Adipocyte (in vitro differentiated cells): Measurements from ENCODE around the gene PTPN21.

Source experiments
- DNase-seq: peaks from one replicate; pipeline ENCODE4 v3.0.0-alpha.2; 2015; ENCODE audit warnings: low read depth
- H3K27me3 ChIP-seq: replicated peaks from 2 replicates; pipeline ENCODE4 v1.7.0; 2013; ENCODE audit warnings: mild to moderate bottlenecking, low read length, moderate library complexity; ENCODE audit not compliant: control insufficient read depth, insufficient read depth
- H3K36me3 ChIP-seq: 2 replicates; pipeline ENCODE4 v1.7.0; 2013; ENCODE audit warnings: low read length, mild to moderate bottlenecking, moderate library complexity; ENCODE audit not compliant: control insufficient read depth, insufficient read depth, severe bottlenecking
- H3K4me1 ChIP-seq: 2 replicates; pipeline ENCODE4 v1.7.0; 2013; ENCODE audit warnings: mild to moderate bottlenecking, low read length, moderate library complexity; ENCODE audit not compliant: control insufficient read depth, insufficient read depth
- H3K4me3 ChIP-seq: 2 replicates; pipeline ENCODE4 v1.7.0; 2013; ENCODE audit warnings: mild to moderate bottlenecking, low read length, moderate library complexity
- H3K9ac ChIP-seq: 2 replicates; pipeline ENCODE4 v1.7.0; 2013; ENCODE audit warnings: mild to moderate bottlenecking, low read length, moderate library complexity
- H3K9me3 ChIP-seq: 2 replicates; pipeline ENCODE4 v1.7.0; 2013; ENCODE audit warnings: mild to moderate bottlenecking, low read length, moderate library complexity; ENCODE audit not compliant: control insufficient read depth

PTPN21 gene

GRCh38 chr14:88481794-88482193, 73.0 kb downstream of the PTPN21 start:
- Histone ChIP-seq H3K36me3 (peaks cover 42% of the 10 kb centered on the region), H3K9me3 (no peaks in the 10 kb centered on the region), H3K9ac (no peak overlapping the region), H3K4me1 (peaks cover 16% of the 10 kb centered on the region), H3K27me3 (no peaks in the 10 kb centered on the region), H3K4me3 (no peak overlapping the region)
- DNase-seq = no peak

GRCh38 chr14:88481059-88481458, 73.7 kb downstream of the PTPN21 start:
- DNase-seq = no peak
- Histone ChIP-seq H3K9me3 (no peaks in the 10 kb centered on the region), H3K4me3 (no peak overlapping the region), H3K36me3 (peaks cover 46% of the 10 kb centered on the region), H3K4me1 (peaks cover 16% of the 10 kb centered on the region), H3K27me3 (no peaks in the 10 kb centered on the region), H3K9ac (no peak overlapping the region)

GRCh38 chr14:88479574-88479987, 75.2 kb downstream of the PTPN21 start:
- peaks cover 48% of the 10 kb centered on the region for H3K36me3 ChIP-seq
- no peaks in the 10 kb centered on the region for H3K27me3 ChIP-seq
- H3K9me3 ChIP-seq = no peaks in the 10 kb centered on the region
- H3K4me3 ChIP-seq = no peak overlapping the region
- H3K4me1 ChIP-seq = peaks cover 16% of the 10 kb centered on the region
- H3K9ac ChIP-seq = no peak overlapping the region
- DNase-seq = no peak

- Histone ChIP-seq H3K9me3 (no peaks in the 10 kb centered on the region), H3K4me1 (peaks cover 16% of the 10 kb centered on the region), H3K4me3 (no peak overlapping the region), H3K36me3 (peaks cover 46% of the 10 kb centered on the region), H3K27me3 (no peaks in the 10 kb centered on the region), H3K9ac (no peak overlapping the region)
- DNase-seq = no peak
These were observed 75.9 kb downstream of the PTPN21 start for GRCh38 chr14:88478931-88479330.

- Histone ChIP-seq H3K9me3 (no peaks in the 10 kb centered on the region), H3K4me3 (no peak overlapping the region), H3K9ac (no peak overlapping the region), H3K36me3 (peaks cover 58% of the 10 kb centered on the region), H3K4me1 (peaks cover 16% of the 10 kb centered on the region), H3K27me3 (no peaks in the 10 kb centered on the region)
- no peak for DNase-seq
These were observed 77.1 kb downstream of the PTPN21 start for GRCh38 chr14:88477513-88478250.

- Histone ChIP-seq H3K4me3 (no peak overlapping the region), H3K9ac (no peak overlapping the region), H3K36me3 (peaks cover 66% of the 10 kb centered on the region), H3K4me1 (peaks cover 14% of the 10 kb centered on the region), H3K9me3 (no peaks in the 10 kb centered on the region), H3K27me3 (no peaks in the 10 kb centered on the region)
- DNase-seq = no peak
These were observed 78.0 kb downstream of the PTPN21 start for GRCh38 chr14:88476825-88477224.

- H3K9me3 ChIP-seq = no peaks in the 10 kb centered on the region
- no peak for DNase-seq
- no peak overlapping the region for H3K9ac ChIP-seq
- H3K4me3 ChIP-seq = no peak overlapping the region
- H3K4me1 ChIP-seq = peaks cover 12% of the 10 kb centered on the region
- H3K27me3 ChIP-seq = no peaks in the 10 kb centered on the region
- H3K36me3 ChIP-seq = peaks cover 70% of the 10 kb centered on the region
These were observed 78.5 kb downstream of the PTPN21 start for GRCh38 chr14:88476214-88476774.

GRCh38 chr14:88473791-88474190, 81.0 kb downstream of the PTPN21 start:
- H3K9ac ChIP-seq = no peak overlapping the region
- peaks cover 13% of the 10 kb centered on the region for H3K4me1 ChIP-seq
- DNase-seq = no peak
- no peaks in the 10 kb centered on the region for H3K27me3 ChIP-seq
- no peak overlapping the region for H3K4me3 ChIP-seq
- peaks cover 69% of the 10 kb centered on the region for H3K36me3 ChIP-seq
- H3K9me3 ChIP-seq = no peaks in the 10 kb centered on the region

GRCh38 chr14:88470542-88471440, 84.0 kb downstream of the PTPN21 start:
- Histone ChIP-seq H3K27me3 (no peaks in the 10 kb centered on the region), H3K4me1 (peaks cover 22% of the 10 kb centered on the region), H3K9ac (no peak overlapping the region), H3K36me3 (peaks cover 69% of the 10 kb centered on the region), H3K4me3 (no peak overlapping the region), H3K9me3 (no peaks in the 10 kb centered on the region)
- peak; percentile 65 for DNase-seq

GRCh38 chr14:88468406-88468805, 86.4 kb downstream of the PTPN21 start:
- Histone ChIP-seq H3K9me3 (no peaks in the 10 kb centered on the region), H3K4me1 (peaks cover 22% of the 10 kb centered on the region), H3K4me3 (no peak overlapping the region), H3K9ac (no peak overlapping the region), H3K36me3 (peaks cover 64% of the 10 kb centered on the region), H3K27me3 (no peaks in the 10 kb centered on the region)
- DNase-seq = peak; percentile 80

GRCh38 chr14:88463318-88463717, 91.5 kb downstream of the PTPN21 start:
- Histone ChIP-seq H3K36me3 (peaks cover 37% of the 10 kb centered on the region), H3K4me3 (no peak overlapping the region), H3K27me3 (no peaks in the 10 kb centered on the region), H3K9ac (no peak overlapping the region), H3K4me1 (peaks cover 4% of the 10 kb centered on the region), H3K9me3 (no peaks in the 10 kb centered on the region)
- no peak for DNase-seq
